ENCODE measurements around the gene SHC4.
"Not testable (repeated sequence)": the region's sequence is repeated elsewhere in the genome, so short reads cannot be mapped to it uniquely, and the experiment has no call there.

The SHC4 gene

DNA sequence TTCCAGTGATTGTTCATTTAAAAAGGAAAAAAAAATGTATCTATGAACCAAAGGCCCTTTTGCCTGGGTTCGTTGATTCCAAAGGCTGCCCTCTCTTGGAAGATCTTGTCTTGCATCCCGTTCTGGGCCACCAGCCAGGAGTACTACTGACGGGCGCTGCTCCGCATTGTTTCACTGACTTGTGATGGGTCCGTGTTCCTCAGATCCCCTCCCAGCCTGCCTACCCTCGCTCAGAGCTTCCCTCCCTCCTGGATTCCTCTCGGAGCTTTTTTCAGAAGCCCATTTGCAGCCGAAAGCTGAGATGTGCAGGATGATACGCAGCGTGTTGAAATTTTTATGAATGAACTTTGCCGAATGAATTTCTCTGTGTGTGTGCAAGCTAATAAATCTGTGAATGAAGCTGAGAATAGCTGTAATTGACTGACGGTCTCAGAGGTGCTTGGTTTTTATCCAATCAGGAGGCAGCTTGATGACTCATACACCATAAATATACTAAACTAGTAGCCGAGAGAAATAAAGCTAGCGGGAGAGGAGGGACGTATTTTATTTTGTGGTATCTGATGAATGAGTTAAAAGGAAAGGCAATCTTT lies at the start of gene SHC4:
Gene SHC4, minus strand, starts transcription at position 396 of the 590 bp plus-strand sequence. CDS start 904 bp downstream, outside the sequence.
- no peak for DNase-seq

DNA sequence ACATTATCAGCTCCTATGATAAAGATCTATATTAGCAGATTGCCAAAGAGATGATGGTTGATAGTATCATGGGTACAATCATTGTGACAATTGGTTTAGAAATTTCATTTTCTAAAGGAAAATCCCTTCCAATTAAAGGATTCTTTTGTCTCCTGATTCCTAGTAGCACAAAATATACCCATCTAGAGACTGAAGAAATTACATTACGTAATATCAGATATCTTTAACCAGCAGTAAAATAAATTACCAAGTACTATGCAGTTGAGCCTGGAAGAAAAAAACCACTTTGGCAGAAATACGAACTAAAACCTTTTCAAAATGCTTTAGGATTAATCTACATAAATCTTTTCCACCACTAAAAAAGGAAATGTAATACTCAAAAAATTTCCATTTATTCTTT lies 35.6 kb upstream of the SHC4 start:
- DNase-seq: no peak

GRCh38 chr15:48996276-48996675 lies 32.6 kb upstream of the SHC4 start:
- DNase-seq: no peak

DNA sequence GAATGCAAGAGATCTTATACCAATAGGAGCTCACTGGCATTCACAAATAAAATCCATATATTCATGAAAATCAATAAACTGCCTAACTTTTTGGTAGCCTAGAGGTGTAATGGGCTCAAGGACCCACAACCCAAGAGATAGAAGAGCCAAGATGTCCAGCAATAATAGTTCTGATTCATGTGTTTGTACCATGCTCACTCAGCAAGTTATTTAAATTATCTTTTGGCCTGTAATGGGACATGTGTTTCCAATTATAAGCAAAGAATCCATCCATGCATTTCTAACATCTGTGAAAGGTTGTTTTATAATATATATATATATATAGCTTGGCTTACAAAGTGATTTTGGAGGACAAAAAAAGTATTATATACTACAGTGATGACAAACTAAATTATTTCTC lies 29.7 kb upstream of the SHC4 start:
- DNase-seq: no peak

GRCh38 chr15:48992545-48992944 lies 28.8 kb upstream of the SHC4 start:
- DNase-seq: no peak

DNA sequence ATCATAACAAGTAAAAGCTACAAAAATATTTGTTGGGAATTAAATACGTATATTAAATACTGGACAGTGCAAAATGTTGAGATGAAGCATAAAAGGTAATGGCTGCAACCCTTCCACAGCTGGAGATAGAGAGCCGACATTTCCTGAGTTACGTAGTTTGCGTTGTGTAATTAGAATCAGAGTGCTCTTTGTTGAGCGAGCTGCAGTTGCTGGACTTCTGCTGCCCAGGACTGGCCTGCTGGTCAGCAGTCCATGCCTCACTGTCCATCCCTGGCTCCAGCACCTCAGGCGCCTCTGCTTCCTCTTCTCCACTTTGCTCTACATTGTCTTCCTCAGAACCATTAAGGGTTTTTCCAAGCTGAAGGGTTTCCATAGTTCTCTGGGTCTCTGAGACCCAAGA lies 28.4 kb upstream of the SHC4 start:
- DNase-seq: no peak

- no peak for DNase-seq
Observed at GRCh38 chr15:48989170-48989569, 25.5 kb upstream of the SHC4 start.

GRCh38 chr15:48987142-48987541 lies 23.4 kb upstream of the SHC4 start:
- no peak for DNase-seq

GRCh38 chr15:48986240-48986639 lies 22.5 kb upstream of the SHC4 start:
- DNase-seq: no peak

- no peak for DNase-seq
Observed at GRCh38 chr15:48985516-48985915, 21.8 kb upstream of the SHC4 start.

- no peak for DNase-seq
Observed at GRCh38 chr15:48984811-48985352, 21.2 kb upstream of the SHC4 start.

DNA sequence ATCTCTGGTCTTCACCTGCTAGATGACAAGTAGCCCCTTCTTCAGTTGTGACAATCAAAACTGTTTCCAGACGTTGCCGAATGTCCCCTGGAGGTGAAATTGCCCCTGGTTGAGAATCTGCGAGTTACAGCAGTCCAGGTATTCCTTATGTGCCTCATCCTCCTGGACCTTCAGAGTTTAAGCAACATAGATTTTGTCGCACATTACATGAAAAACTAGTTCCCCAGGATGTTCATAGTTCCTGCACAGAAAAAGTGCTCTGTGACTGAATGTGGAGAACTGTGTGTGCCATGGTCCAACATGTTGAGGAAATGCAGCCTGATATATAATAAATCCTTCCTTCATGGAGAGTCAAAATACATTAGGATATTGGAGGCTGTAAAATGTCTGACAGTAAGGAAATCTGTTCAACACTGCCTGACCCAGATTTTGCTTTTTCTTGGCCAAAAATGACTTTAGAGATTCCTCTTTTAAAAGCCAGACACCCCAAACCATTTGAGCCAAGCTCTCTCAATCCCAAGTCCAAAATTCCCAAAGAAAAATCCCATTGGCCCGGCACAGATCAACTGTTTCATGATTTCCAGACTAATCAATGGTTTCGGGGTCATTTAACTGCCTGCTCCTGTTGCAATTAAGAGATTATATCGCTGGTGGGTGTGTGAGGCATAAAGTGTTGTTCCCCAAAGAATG lies 20.4 kb upstream of the SHC4 start:
- DNase-seq: no peak

GRCh38 chr15:48983300-48983699 lies 19.6 kb upstream of the SHC4 start:
- DNase-seq: no peak

DNA sequence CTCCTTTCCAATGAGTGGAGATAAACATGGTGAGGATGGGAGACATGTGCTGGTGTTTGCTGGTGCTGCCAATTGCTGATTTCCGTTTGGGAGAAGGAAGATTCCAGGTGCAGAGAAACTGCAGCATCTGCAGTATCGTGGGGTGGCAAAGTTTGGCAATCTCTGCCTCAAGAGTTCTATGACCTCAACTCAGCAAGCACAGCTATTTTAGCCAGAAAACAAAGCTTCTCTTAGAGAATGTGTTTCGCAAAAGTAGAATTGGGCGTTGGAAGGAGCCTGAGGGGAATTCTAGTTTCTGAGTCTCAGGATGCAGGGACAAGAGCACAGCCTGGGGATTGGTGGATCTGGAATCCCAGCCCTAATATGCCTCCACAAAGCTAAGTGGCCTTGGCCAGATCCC lies 18.2 kb upstream of the SHC4 start:
- no peak for DNase-seq

GRCh38 chr15:48978638-48979037 lies 14.9 kb upstream of the SHC4 start:
- DNase-seq: no peak

GRCh38 chr15:48976444-48977088 lies 12.8 kb upstream of the SHC4 start:
- DNase-seq: no peak

DNA sequence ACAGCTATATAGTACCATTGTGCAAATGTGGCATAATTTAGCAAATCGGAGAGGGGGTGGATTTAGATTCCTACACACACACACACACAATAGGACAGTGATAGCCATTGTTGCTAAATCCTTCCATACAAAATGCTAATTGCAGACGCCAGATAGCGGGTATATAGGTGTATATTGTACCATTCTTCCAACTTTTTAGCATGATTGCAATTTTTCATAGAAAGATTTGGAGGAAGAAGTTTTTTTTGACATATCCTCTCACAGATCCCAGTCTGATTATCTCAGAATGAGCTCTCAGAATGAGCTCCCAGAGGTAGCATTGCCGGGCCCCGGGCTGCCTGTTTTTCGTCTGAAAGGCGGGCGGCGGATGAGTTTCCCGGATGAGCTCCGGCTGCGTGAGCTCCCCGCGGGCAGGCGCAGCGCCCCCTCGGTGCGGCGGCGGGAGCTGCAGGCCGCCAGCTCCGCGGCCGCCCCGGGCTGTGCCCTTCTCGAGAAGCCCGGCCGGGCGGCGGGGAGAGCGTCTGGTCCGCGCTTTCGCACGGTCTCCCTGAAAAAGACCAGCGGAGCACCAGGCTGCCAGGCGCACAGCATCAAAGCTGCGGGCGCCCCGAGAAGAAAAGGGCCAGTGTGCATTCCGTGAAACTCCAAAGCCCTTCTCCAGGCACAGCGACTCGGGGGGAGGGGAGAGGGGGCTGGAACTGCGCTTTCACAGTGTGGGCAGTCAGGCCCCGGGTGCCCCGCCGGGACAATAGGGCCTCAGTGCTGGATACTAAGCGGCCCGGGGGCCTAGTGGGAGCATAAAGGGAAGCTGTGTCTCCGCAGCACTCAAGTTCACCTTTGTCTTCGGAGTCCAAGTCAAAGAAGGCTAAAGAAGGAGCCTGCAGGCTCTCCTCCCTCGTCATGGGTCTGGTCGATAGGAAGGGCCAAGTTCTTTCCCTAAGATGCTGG lies 12.0 kb upstream of the SHC4 start:
- peak; percentile 86 for DNase-seq

DNA sequence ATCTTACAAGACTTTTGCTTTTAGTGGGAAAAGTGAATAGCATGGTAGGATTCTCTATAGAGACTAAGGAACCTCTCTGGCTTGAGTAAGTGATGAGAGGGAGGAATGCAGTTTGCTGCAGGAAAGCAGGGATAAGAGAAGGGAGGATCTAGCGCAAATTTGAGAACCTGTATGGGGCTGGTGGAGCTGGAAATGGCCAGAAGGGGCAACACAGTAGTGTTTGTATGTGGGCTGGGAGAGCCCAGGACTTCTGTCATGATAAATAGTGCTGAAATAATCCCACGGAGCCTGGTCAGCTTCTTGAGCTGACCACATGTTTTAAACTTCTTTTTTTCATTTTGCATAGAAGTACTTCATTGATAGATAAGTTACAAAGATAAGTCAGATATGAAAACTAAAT lies 11.2 kb upstream of the SHC4 start:
- DNase-seq: no peak

GRCh38 chr15:48972750-48973503 lies 9.2 kb upstream of the SHC4 start:
- DNase-seq: no peak

DNA sequence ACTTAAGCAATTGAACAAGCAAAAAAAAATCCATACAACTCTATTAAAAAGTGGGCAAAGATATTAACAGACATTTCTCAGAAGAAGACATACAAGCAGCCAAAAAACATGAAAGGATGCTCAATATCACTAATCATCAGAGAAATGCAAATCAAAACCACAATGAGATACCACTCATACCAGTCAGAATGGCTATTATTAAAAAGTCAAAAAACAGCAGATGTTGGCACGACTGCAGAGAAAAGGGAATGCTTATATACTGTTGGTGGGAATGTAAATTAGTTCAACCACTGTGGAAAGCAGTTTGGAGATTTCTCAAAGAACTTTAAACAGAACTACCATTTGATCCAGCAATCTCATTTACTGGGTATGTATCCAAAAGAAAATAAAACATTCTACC lies 7.2 kb upstream of the SHC4 start:
- not testable (repeated sequence) for DNase-seq

- no peak for DNase-seq
Observed at GRCh38 chr15:48968066-48968465, 4.3 kb upstream of the SHC4 start.

DNA sequence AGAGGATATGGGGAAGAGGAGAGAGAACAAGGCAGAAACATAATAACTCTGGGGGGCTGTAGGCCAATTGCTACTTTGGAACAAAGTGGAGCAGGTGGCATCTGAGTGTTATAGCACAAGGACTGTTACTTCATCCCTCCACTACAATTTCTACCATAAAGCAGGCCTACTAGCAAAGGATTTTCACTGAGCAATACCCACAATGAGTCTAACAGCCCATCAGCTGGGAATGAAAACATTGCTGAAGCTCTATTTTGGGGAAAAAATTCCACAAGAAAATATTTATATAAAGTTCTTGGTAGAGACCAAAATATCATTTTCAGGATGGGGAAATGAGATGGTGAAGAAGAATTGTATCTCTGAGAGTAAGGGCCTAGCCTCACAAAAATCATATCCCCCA lies 3.6 kb upstream of the SHC4 start:
- DNase-seq: no peak
